NK-92 (cell line): ENCODE measurements around the gene PEX5.
"Not testable (repeated sequence)": the region's sequence is repeated elsewhere in the genome, so short reads cannot be mapped to it uniquely, and the experiment has no call there.

Source experiments
- DNase-seq: peaks from one replicate; lab custom pipeline; 2025; ENCODE audit not compliant: unreplicated experiment; lab: John Stamatoyannopoulos, UW

PEX5 gene

GRCh38 chr12:7158781-7159609 lies 30.5 kb upstream of the PEX5 start:
- DNase-seq: no peak

GRCh38 chr12:7160183-7160582 lies 29.3 kb upstream of the PEX5 start:
- DNase-seq: no peak

- no peak for DNase-seq
Measured at GRCh38 chr12:7161327-7161726, 28.2 kb upstream of the PEX5 start.

- DNase-seq: no peak
Measured at GRCh38 chr12:7161811-7162210, 27.7 kb upstream of the PEX5 start.

- no peak for DNase-seq
Measured at GRCh38 chr12:7162691-7163114, 26.8 kb upstream of the PEX5 start.

- no peak for DNase-seq
Measured at GRCh38 chr12:7169951-7170350, 19.5 kb upstream of the PEX5 start.

- DNase-seq: no peak
Measured at GRCh38 chr12:7171854-7172253, 17.6 kb upstream of the PEX5 start.

GRCh38 chr12:7175493-7175892 lies 14.0 kb upstream of the PEX5 start:
- no peak for DNase-seq

GRCh38 chr12:7176595-7176994 lies 12.9 kb upstream of the PEX5 start:
- DNase-seq: no peak

GRCh38 chr12:7178481-7178880 lies 11.0 kb upstream of the PEX5 start:
- no peak for DNase-seq

GRCh38 chr12:7180685-7181084 lies 8.8 kb upstream of the PEX5 start:
- no peak for DNase-seq

GRCh38 chr12:7186058-7186457 lies 3.4 kb upstream of the PEX5 start:
- not testable (repeated sequence) for DNase-seq

GRCh38 chr12:7188562-7189397 lies 706 bp upstream of the PEX5 start:
- DNase-seq: no peak

GRCh38 chr12:7190268-7191055 lies 976 bp downstream of the PEX5 start:
- no peak for DNase-seq

GRCh38 chr12:7193674-7194073 lies 4.2 kb downstream of the PEX5 start:
- DNase-seq: no peak

GRCh38 chr12:7197841-7198240 lies 8.4 kb downstream of the PEX5 start:
- no peak for DNase-seq

GRCh38 chr12:7203109-7203508 lies 13.6 kb downstream of the PEX5 start:
- no peak for DNase-seq

- no peak for DNase-seq
Measured at GRCh38 chr12:7205091-7205490, 15.6 kb downstream of the PEX5 start.

- no peak for DNase-seq
Measured at GRCh38 chr12:7206691-7207090, 17.2 kb downstream of the PEX5 start.

- DNase-seq: no peak
Measured at GRCh38 chr12:7207866-7208625, 18.6 kb downstream of the PEX5 start.

- DNase-seq: no peak
Measured at GRCh38 chr12:7209958-7210357, 20.5 kb downstream of the PEX5 start.
